ENCODE data around the gene DOCK9.

DNA sequence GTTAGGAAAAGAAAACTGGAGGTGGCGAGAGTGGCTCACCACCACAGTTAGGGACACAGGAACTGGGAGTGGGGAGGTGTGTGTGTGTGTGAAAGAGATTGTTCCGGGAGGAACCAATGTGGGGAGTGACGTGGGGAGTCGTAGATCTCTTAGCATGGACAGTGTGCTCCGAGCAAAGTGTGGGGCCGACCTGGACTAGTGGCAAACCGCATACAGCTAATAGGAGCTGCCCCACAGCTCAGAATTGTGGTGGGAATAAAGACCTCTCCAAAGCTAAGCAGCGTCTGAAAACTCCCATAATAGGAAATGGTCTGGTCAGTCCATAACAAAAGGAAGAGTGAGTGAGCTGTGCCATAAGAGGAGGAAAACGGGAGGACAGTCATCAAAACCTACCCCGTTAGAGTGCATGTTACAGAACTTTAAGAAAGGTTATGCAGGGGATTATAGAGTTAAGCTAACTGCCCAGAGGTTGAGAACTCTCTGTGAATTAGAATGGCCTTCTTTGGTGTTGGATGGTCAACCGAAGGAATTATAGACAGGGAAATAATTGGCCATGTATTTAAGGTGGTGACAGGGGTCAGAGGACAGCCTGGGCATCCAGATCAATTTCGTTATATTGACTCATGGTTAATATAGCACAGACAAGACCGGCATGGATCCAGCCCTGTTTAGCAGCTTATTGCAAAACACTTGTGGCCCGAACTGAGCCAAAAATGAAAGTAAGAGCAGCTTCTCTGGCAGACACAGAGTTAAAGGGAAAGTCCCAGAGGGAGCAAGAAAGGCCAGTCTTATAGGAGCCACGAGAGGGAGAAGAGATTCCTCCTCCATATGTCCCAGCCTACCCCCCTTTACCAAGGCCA lies 216.5 kb downstream of the DOCK9 start:
- TF ChIP-seq CTCF (IDR thresholded peaks at IDR 0.05) (no peak), POLR2A (IDR thresholded peaks at IDR 0.05) (no peak)

All from right lobe of liver (tissue), 4 donors.